GM12864 (cell line): ENCODE measurements around the gene CTAG1A.
"Not testable (repeated sequence)": the region's sequence is repeated elsewhere in the genome, so short reads cannot be mapped to it uniquely, and the experiment has no call there.

ENCODE experiments used
- DNase-seq: peaks from one replicate; pipeline ENCODE4 v3.0.0-alpha.2; 2011; ENCODE audit warnings: low read depth
- H3K4me3 ChIP-seq: 2 replicates; pipeline ENCODE4 v1.5.1; 2011; ENCODE audit warnings: mild to moderate bottlenecking, low read depth, low read length, control low read depth
- CTCF ChIP-seq: IDR thresholded peaks from 2 replicates; pipeline ENCODE4 v1.5.1; 2011; ENCODE audit warnings: low read depth, mild to moderate bottlenecking, moderate library complexity, low read length, control low read depth, inconsistent platforms; ENCODE audit errors: missing control alignments

CTAG1A gene

GRCh38 chrX:154560326-154560725 lies 24.6 kb upstream of the CTAG1A start:
- H3K4me3 ChIP-seq, DNase-seq: not testable (repeated sequence)

- H3K4me3 ChIP-seq = not testable (repeated sequence)
Observed at GRCh38 chrX:154562295-154562694, 22.6 kb upstream of the CTAG1A start.

GRCh38 chrX:154570361-154570760 lies 14.6 kb upstream of the CTAG1A start:
- H3K4me3 ChIP-seq, DNase-seq: not testable (repeated sequence)

More at GRCh38 chrX:154562295-154562694, 22.6 kb upstream of the CTAG1A start:
- DNase-seq = not testable (repeated sequence)

GRCh38 chrX:154573061-154573460 lies 11.9 kb upstream of the CTAG1A start:
- not testable (repeated sequence) for DNase-seq, H3K4me3 ChIP-seq

- not testable (repeated sequence) for DNase-seq, H3K4me3 ChIP-seq
Observed at GRCh38 chrX:154575076-154575475, 9.9 kb upstream of the CTAG1A start.

GRCh38 chrX:154582994-154583393 lies 1.9 kb upstream of the CTAG1A start:
- not testable (repeated sequence) for DNase-seq, H3K4me3 ChIP-seq

- not testable (repeated sequence) for H3K4me3 ChIP-seq, DNase-seq
Observed at GRCh38 chrX:154590415-154590814, 5.5 kb downstream of the CTAG1A start.

- no peak overlapping the region for H3K4me3 ChIP-seq
- DNase-seq = no peak
- no peak for TF ChIP-seq CTCF
Observed at GRCh38 chrX:154592505-154592904, 7.6 kb downstream of the CTAG1A start.

- no peak for DNase-seq
- no peak for TF ChIP-seq CTCF
- H3K4me3 ChIP-seq = no peak overlapping the region
Observed at GRCh38 chrX:154593201-154593600, 8.3 kb downstream of the CTAG1A start.

- DNase-seq = no peak
- TF ChIP-seq CTCF = no peak
- no peak overlapping the region for H3K4me3 ChIP-seq
Observed at GRCh38 chrX:154594491-154594890, 9.6 kb downstream of the CTAG1A start.

GRCh38 chrX:154595559-154596249 lies 10.8 kb downstream of the CTAG1A start:
- DNase-seq = no peak
- TF ChIP-seq CTCF = no peak
- no peak overlapping the region for H3K4me3 ChIP-seq
